Activated T-helper 2 cell treated with anti-CD3 and anti-CD28 coated beads, Interferon-gamma antibody, Interleukin-2, Interleukin-4, amounts not matched to agents 10 μg/mL and 5 μg/mL and 100 μg/mL, durations not matched to agents 14 hours and 24 hours and 36 hours (primary cell): ENCODE measurements around the gene ABTB1. TPM values are rescaled to one million over a fixed set of nuclear protein-coding genes. Genes with fewer than 3 reads are reported as not detected.

Experiments used
- DNase-seq: peaks from one replicate; pipeline ENCODE4 v3.0.0; 2021; ENCODE audit warnings: low spot score
- H3K27ac Mint-ChIP-seq: one replicate; pipeline ENCODE4 v1.8.0; 2021; ENCODE audit warnings: mixed read lengths
- H3K27me3 Mint-ChIP-seq: one replicate; pipeline ENCODE4 v1.8.0; 2021; ENCODE audit warnings: low read depth, mixed read lengths
- H3K36me3 Mint-ChIP-seq: one replicate; pipeline ENCODE4 v1.8.0; 2021; ENCODE audit warnings: low read depth, mixed read lengths
- H3K4me1 Mint-ChIP-seq: one replicate; pipeline ENCODE4 v1.8.0; 2021; ENCODE audit warnings: low read depth, mixed read lengths
- H3K4me3 Mint-ChIP-seq: one replicate; pipeline ENCODE4 v1.8.0; 2021; ENCODE audit warnings: low read depth, mild to moderate bottlenecking, moderate library complexity, mixed read lengths
- H3K9me3 Mint-ChIP-seq: one replicate; pipeline ENCODE4 v1.8.0; 2021; ENCODE audit warnings: mixed read lengths
- intact Hi-C: fragments of 100-400 bp; cut with micrococcal nuclease; formaldehyde crosslinking; loops from one replicate; pipeline ENCODE4 v1.15.1; 2023
- total RNA-seq: library from RNA; stranded (reverse); gene quantifications from 2 replicates; pipeline ENCODE4 v1.2.3, GENCODE V29; 2022

The ABTB1 gene
- total RNA-seq, 1 donor from 2014 or later = 11.7 TPM

- Mint-ChIP-seq H3K36me3 (no peaks in the 10 kb centered on the region), H3K27me3 (peaks cover 7% of the 10 kb centered on the region), H3K27ac (no peak overlapping the region), H3K9me3 (no peaks in the 10 kb centered on the region), H3K4me1 (peaks cover 11% of the 10 kb centered on the region), H3K4me3 (no peak overlapping the region)
- intact Hi-C loops = no loop called here
- DNase-seq = no peak
Measured at GRCh38 chr3:127639173-127640041, 33.3 kb upstream of the ABTB1 start.

GRCh38 chr3:127640042-127640355 is 32.8 kb upstream of the ABTB1 start:
- intact Hi-C loops = no loop called here
- peaks cover 6% of the 10 kb centered on the region for H3K27me3 Mint-ChIP-seq
- no peaks in the 10 kb centered on the region for H3K9me3 Mint-ChIP-seq
- H3K4me3 Mint-ChIP-seq = no peak overlapping the region
- DNase-seq = no peak
- peaks cover 11% of the 10 kb centered on the region for H3K4me1 Mint-ChIP-seq
- no peaks in the 10 kb centered on the region for H3K36me3 Mint-ChIP-seq
- H3K27ac Mint-ChIP-seq = no peak overlapping the region

- H3K27me3 Mint-ChIP-seq = peaks cover 2% of the 10 kb centered on the region
- intact Hi-C loops = no loop called here
- no peaks in the 10 kb centered on the region for H3K9me3 Mint-ChIP-seq
Measured at GRCh38 chr3:127644641-127645370, 27.9 kb upstream of the ABTB1 start.

GRCh38 chr3:127645371-127646015 is 27.3 kb upstream of the ABTB1 start:
- intact Hi-C loops = no loop called here
- H3K4me1 Mint-ChIP-seq = no peaks in the 10 kb centered on the region
- H3K9me3 Mint-ChIP-seq = no peaks in the 10 kb centered on the region
- H3K4me3 Mint-ChIP-seq = no peak overlapping the region
- H3K27ac Mint-ChIP-seq = no peak overlapping the region
- H3K36me3 Mint-ChIP-seq = no peaks in the 10 kb centered on the region
- peaks cover 2% of the 10 kb centered on the region for H3K27me3 Mint-ChIP-seq
- DNase-seq = no peak

More at GRCh38 chr3:127644641-127645370, 27.9 kb upstream of the ABTB1 start:
- DNase-seq = no peak
- no peak overlapping the region for H3K4me3 Mint-ChIP-seq
- H3K27ac Mint-ChIP-seq = no peak overlapping the region
- H3K4me1 Mint-ChIP-seq = no peaks in the 10 kb centered on the region
- no peaks in the 10 kb centered on the region for H3K36me3 Mint-ChIP-seq

GRCh38 chr3:127646501-127647046 is 26.2 kb upstream of the ABTB1 start:
- H3K27ac Mint-ChIP-seq = no peak overlapping the region
- no peak overlapping the region for H3K4me3 Mint-ChIP-seq
- H3K4me1 Mint-ChIP-seq = no peaks in the 10 kb centered on the region
- H3K36me3 Mint-ChIP-seq = no peaks in the 10 kb centered on the region
- H3K9me3 Mint-ChIP-seq = no peaks in the 10 kb centered on the region
- H3K27me3 Mint-ChIP-seq = peaks cover 2% of the 10 kb centered on the region
- intact Hi-C loops = no loop called here
- DNase-seq = no peak

- Mint-ChIP-seq H3K36me3 (no peaks in the 10 kb centered on the region), H3K27ac (no peak overlapping the region), H3K4me1 (no peaks in the 10 kb centered on the region), H3K9me3 (no peaks in the 10 kb centered on the region), H3K4me3 (no peak overlapping the region), H3K27me3 (peaks cover 2% of the 10 kb centered on the region)
- intact Hi-C loops = no loop called here
- DNase-seq = no peak
Measured at GRCh38 chr3:127647166-127647844, 25.4 kb upstream of the ABTB1 start.

- intact Hi-C loops = no loop called here
- H3K27ac Mint-ChIP-seq = no peak overlapping the region
Measured at GRCh38 chr3:127647845-127648204, 24.9 kb upstream of the ABTB1 start.

GRCh38 chr3:127650236-127650635 is 22.5 kb upstream of the ABTB1 start:
- Mint-ChIP-seq H3K27me3 (peaks cover 4% of the 10 kb centered on the region), H3K27ac (no peak overlapping the region)

More at GRCh38 chr3:127647845-127648204, 24.9 kb upstream of the ABTB1 start:
- H3K9me3 Mint-ChIP-seq = no peaks in the 10 kb centered on the region
- H3K27me3 Mint-ChIP-seq = peaks cover 2% of the 10 kb centered on the region
- H3K36me3 Mint-ChIP-seq = no peaks in the 10 kb centered on the region
- no peaks in the 10 kb centered on the region for H3K4me1 Mint-ChIP-seq
- H3K4me3 Mint-ChIP-seq = no peak overlapping the region
- DNase-seq = no peak

GRCh38 chr3:127651516-127652172 is 21.1 kb upstream of the ABTB1 start:
- Mint-ChIP-seq H3K4me3 (no peak overlapping the region), H3K4me1 (no peaks in the 10 kb centered on the region), H3K36me3 (no peaks in the 10 kb centered on the region), H3K27ac (no peak overlapping the region), H3K27me3 (peaks cover 4% of the 10 kb centered on the region), H3K9me3 (no peaks in the 10 kb centered on the region)
- intact Hi-C loops = loop anchor here (1.0 to 2.0 kb wide), 2 partner anchors 179 to 320 kb away; no protein-coding TSS in a partner anchor
- no peak for DNase-seq

More at GRCh38 chr3:127650236-127650635, 22.5 kb upstream of the ABTB1 start:
- Mint-ChIP-seq H3K4me3 (no peak overlapping the region), H3K9me3 (no peaks in the 10 kb centered on the region), H3K4me1 (no peaks in the 10 kb centered on the region), H3K36me3 (no peaks in the 10 kb centered on the region)
- DNase-seq = no peak
- intact Hi-C loops = no loop called here

- no peak for DNase-seq
- intact Hi-C loops = loop anchor here (1.0 to 2.0 kb wide), 2 partner anchors 178 to 319 kb away; no protein-coding TSS in a partner anchor
- Mint-ChIP-seq H3K4me3 (no peak overlapping the region), H3K9me3 (no peaks in the 10 kb centered on the region), H3K27me3 (peaks cover 6% of the 10 kb centered on the region), H3K36me3 (no peaks in the 10 kb centered on the region), H3K27ac (no peak overlapping the region), H3K4me1 (no peaks in the 10 kb centered on the region)
Measured at GRCh38 chr3:127652246-127652995, 20.3 kb upstream of the ABTB1 start.

GRCh38 chr3:127654374-127654773 is 18.4 kb upstream of the ABTB1 start:
- no peak overlapping the region for H3K27ac Mint-ChIP-seq
- intact Hi-C loops = no loop called here
- H3K36me3 Mint-ChIP-seq = no peaks in the 10 kb centered on the region
- DNase-seq = no peak
- H3K4me3 Mint-ChIP-seq = no peak overlapping the region
- no peaks in the 10 kb centered on the region for H3K4me1 Mint-ChIP-seq
- H3K27me3 Mint-ChIP-seq = peaks cover 17% of the 10 kb centered on the region
- H3K9me3 Mint-ChIP-seq = no peaks in the 10 kb centered on the region
